HG03432 (cell line): ENCODE results near the gene MST1R.
"Not testable (repeated sequence)": the region's sequence is repeated elsewhere in the genome, so short reads cannot be mapped to it uniquely, and the experiment has no call there.

Experiments
- ATAC-seq: cut with Tn5 transposase; IDR thresholded peaks from one replicate; pipeline ENCODE4 v1.9.1; 2021; ENCODE audit warnings: mild to moderate bottlenecking, moderate library complexity; ENCODE audit not compliant: unreplicated experiment

Gene MST1R

GRCh38 chr3:49903451-49904424, at the start of gene MST1R:
MST1R (minus strand) TSS chr3:49903873; CDS start chr3:49903609, 264 bp downstream.
- ATAC-seq = peak; percentile 82

- no peak for ATAC-seq
These were observed 49.3 kb upstream of the MST1R start for GRCh38 chr3:49952924-49953323.

- no peak for ATAC-seq
These were observed 39.0 kb upstream of the MST1R start for GRCh38 chr3:49942651-49943050.

- ATAC-seq = no peak
These were observed 37.1 kb upstream of the MST1R start for GRCh38 chr3:49940667-49941249.

GRCh38 chr3:49939858-49940666, 36.4 kb upstream of the MST1R start, which contains the start of gene RBM6:
RBM6 (plus strand) TSS chr3:49940150; CDS start chr3:49962642, 22,492 bp downstream.
- ATAC-seq = peak; percentile 89

- ATAC-seq = no peak
These were observed 33.4 kb upstream of the MST1R start for GRCh38 chr3:49937090-49937489.

- not testable (repeated sequence) for ATAC-seq
These were observed 28.6 kb upstream of the MST1R start for GRCh38 chr3:49932281-49932680.

- ATAC-seq = no peak
These were observed 27.2 kb upstream of the MST1R start for GRCh38 chr3:49930922-49931321.

GRCh38 chr3:49930168-49930690, 26.6 kb upstream of the MST1R start:
- ATAC-seq = no peak

GRCh38 chr3:49929291-49930167, 25.9 kb upstream of the MST1R start, which contains the start of gene MON1A:
MON1A (minus strand) TSS chr3:49929811; CDS start chr3:49913346, 16,465 bp downstream.
- ATAC-seq = peak; percentile 95

- no peak for ATAC-seq
These were observed 24.9 kb upstream of the MST1R start for GRCh38 chr3:49928481-49929017.

GRCh38 chr3:49927798-49928197, 24.1 kb upstream of the MST1R start:
- no peak for ATAC-seq

GRCh38 chr3:49926117-49926728, 22.6 kb upstream of the MST1R start:
- ATAC-seq = no peak

GRCh38 chr3:49925485-49925884, 21.8 kb upstream of the MST1R start:
- no peak for ATAC-seq

- no peak for ATAC-seq
These were observed 21.0 kb upstream of the MST1R start for GRCh38 chr3:49924683-49925082.

GRCh38 chr3:49917806-49918590, 14.3 kb upstream of the MST1R start:
- not testable (repeated sequence) for ATAC-seq

- ATAC-seq = no peak
These were observed 13.0 kb upstream of the MST1R start for GRCh38 chr3:49916686-49917085.

GRCh38 chr3:49914906-49915305, 11.2 kb upstream of the MST1R start:
- ATAC-seq = no peak
